ENCODE measurements around the gene CDC26. TPM values are rescaled to one million over a fixed set of nuclear protein-coding genes. Genes with fewer than 3 reads are reported as not detected.
A peak's percentile ranks its signal among the peaks of the same experiment; 100 is the strongest.

The CDC26 gene
- total RNA-seq, 1 donor from 2014 or later = 13.4 TPM

GRCh38 chr9:113223963-113224362 is 51.4 kb downstream of the CDC26 start:
- TF ChIP-seq CTCF (IDR thresholded peaks at IDR 0.05; ENCODE audit: partially characterized antibody, unreplicated experiment) = no peak

DNA sequence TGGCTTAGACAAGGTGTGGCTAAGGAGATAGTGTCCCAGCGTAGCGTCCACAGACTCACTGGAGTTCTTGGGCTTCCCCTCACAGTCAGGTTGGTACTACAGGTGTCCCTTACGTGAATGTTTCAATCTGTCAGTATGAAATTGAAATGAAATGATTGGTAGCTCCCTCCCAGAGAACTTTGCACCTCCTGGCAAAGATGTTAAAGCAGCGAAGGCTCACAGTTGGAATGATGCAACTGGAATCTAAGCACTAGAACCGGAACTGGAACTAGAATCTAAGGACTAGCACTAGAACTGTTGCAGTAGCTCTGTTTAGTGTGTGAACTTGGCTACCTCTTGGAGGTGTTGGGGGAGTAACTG is 52.9 kb downstream of the CDC26 start:
- no peak for TF ChIP-seq CTCF (IDR thresholded peaks at IDR 0.05; ENCODE audit: partially characterized antibody, unreplicated experiment)
- Mint-ChIP-seq H3K4me1 (ENCODE audit: low read depth, unreplicated experiment) (peaks cover 11% of the 10 kb centered on the region), H3K9me3 (ENCODE audit: unreplicated experiment) (peaks cover 6% of the 10 kb centered on the region), H3K27ac (ENCODE audit: unreplicated experiment) (no peak overlapping the region), H3K4me3 (ENCODE audit: unreplicated experiment) (peak overlapping the region; percentile 94), H3K36me3 (ENCODE audit: unreplicated experiment) (no peaks in the 10 kb centered on the region), H3K27me3 (ENCODE audit: unreplicated experiment) (peaks cover 5% of the 10 kb centered on the region)
- no peak for DNase-seq

More at GRCh38 chr9:113223963-113224362, 51.4 kb downstream of the CDC26 start:
- H3K4me3 Mint-ChIP-seq (ENCODE audit: unreplicated experiment) = no peak overlapping the region
- peaks cover 5% of the 10 kb centered on the region for H3K27me3 Mint-ChIP-seq (ENCODE audit: unreplicated experiment)
- H3K36me3 Mint-ChIP-seq (ENCODE audit: unreplicated experiment) = no peaks in the 10 kb centered on the region
- DNase-seq = no peak
- no peak overlapping the region for H3K27ac Mint-ChIP-seq (ENCODE audit: unreplicated experiment)
- peaks cover 6% of the 10 kb centered on the region for H3K9me3 Mint-ChIP-seq (ENCODE audit: unreplicated experiment)
- peaks cover 11% of the 10 kb centered on the region for H3K4me1 Mint-ChIP-seq (ENCODE audit: low read depth, unreplicated experiment)

DNA sequence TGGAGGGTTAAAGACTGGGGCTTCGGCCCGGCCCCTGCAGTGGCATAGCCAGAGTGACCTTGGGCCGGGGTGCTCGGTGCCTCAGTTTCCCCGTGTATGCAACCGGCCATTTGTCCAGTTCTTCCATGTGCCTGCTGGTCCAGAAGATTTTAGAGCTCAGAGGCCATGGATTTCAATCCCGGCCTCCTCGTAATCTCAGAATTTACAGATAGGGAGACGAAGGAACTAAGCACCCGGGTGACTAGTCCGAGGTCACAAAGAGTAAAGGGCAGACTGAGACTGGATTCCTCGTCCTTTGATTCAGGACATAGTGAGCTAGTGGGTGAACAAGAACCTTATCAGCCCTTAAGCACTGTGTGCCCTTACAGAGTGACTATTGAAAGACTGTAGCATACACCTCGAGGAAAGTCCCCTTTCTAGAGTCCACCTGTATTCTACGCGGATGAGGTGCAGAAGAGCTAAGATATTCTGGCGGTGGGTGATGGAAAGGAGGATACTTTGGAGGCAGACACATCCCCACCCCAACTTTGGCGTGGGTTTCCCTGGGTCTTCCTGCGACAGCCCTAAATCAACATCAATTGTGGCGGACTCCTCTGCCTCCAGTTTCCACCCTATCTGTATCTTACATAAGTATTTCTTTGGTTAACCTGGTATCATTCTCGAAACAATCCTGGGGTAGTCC is 53.4 kb downstream of the CDC26 start:
- H3K36me3 Mint-ChIP-seq (ENCODE audit: unreplicated experiment) = no peaks in the 10 kb centered on the region
- H3K4me1 Mint-ChIP-seq (ENCODE audit: low read depth, unreplicated experiment) = peaks cover 11% of the 10 kb centered on the region
- peaks cover 6% of the 10 kb centered on the region for H3K9me3 Mint-ChIP-seq (ENCODE audit: unreplicated experiment)
- H3K27me3 Mint-ChIP-seq (ENCODE audit: unreplicated experiment) = peaks cover 5% of the 10 kb centered on the region
- peak overlapping the region; percentile 76 for H3K27ac Mint-ChIP-seq (ENCODE audit: unreplicated experiment)
- no peak for TF ChIP-seq CTCF (IDR thresholded peaks at IDR 0.05; ENCODE audit: partially characterized antibody, unreplicated experiment)
- DNase-seq = no peak
- peak overlapping the region; percentile 94 for H3K4me3 Mint-ChIP-seq (ENCODE audit: unreplicated experiment)

DNA sequence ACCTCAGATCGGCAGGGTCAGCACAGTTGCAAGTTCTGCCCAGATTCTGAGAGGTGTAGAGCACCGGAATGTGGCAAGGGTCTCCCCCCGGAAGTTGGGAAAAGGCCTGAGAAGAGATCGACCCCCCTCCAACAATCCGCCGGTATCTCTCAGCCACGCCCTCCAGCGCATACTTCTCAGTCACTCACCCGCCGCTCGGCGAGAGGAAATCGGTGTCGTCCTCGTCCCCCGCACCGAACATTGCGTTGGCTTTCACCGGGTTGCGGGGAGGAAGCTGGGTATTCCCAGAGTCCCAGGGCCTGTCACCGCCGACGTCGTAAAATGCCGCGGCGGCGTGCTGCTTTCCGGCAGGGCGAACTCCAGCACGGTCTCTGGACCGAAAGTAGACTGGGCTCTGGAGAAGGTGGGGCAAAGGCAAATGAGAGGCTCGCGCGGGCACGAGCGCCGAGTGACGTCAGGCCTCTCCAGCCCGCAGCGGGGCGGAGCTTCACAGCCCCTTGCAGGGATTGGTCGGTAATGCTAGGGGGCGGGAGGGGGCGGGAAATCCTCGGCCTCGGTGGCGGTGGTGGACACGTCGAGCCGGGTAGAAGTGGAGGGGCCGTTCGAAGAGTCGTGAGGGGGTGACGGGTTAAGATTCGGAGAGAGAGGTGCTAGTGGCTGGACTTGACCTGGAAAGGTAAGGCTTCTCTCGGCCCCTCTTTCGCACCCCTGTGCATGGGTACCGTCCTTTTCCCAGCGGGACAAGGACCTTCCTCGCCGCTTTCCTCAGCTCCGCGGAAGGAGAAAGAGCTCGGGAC is 54.2 kb downstream of the CDC26 start, which contains the start of the genes FKBP15 and SLC31A1:
TSS of gene FKBP15 (minus strand) at position 275 of the 797 bp plus-strand sequence. CDS start at position 241, 34 bp downstream.
TSS of gene SLC31A1 (plus strand) at position 542 of the 797 bp plus-strand sequence. CDS start 34,605 bp downstream, outside the sequence.
- Mint-ChIP-seq H3K4me3 (ENCODE audit: unreplicated experiment) (peak within 1 kb of the TSS; percentile 94), H3K27me3 (ENCODE audit: unreplicated experiment) (peaks cover 5% of the 10 kb centered on the region), H3K36me3 (ENCODE audit: unreplicated experiment) (no peaks in the 10 kb centered on the region), H3K27ac (ENCODE audit: unreplicated experiment) (peak within 1 kb of the TSS; percentile 76), H3K4me1 (ENCODE audit: low read depth, unreplicated experiment) (peaks cover 11% of the 10 kb centered on the region), H3K9me3 (ENCODE audit: unreplicated experiment) (peaks cover 6% of the 10 kb centered on the region)
- no peak for TF ChIP-seq CTCF (IDR thresholded peaks at IDR 0.05; ENCODE audit: partially characterized antibody, unreplicated experiment)
- peak; percentile 98 for DNase-seq

Data from glutamatergic neuron (in vitro differentiated cells).